Measurements from ENCODE around the gene RAB40A. TPM values are rescaled to one million over a fixed set of nuclear protein-coding genes. Genes with fewer than 3 reads are reported as not detected.

Gene RAB40A
- total and polyA plus RNA-seq, 10 of the 15 experiments (the other 5 are each of a cell fraction or from before 2014, with no cell fraction given) = 0.10 to 0.42 (median 0.26) TPM

DNA sequence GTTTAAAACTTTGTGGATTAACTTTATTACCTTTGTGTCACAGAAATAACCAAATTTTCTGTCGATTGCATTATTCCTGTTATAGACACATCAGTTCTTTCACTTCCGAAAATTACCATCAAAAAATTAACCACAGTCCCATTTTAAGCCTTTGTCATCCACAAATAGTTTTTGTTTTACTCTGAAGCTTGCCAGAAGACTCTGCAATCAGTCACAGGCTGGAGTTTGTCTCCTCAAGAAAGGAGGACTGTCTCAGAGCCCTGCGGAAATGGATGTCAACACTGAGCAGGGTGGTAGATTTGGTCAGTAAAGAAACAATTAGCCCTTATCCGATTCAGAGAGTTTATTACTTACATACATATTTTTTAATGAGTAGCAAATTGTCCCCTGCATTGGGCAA, 45.9 kb upstream of the RAB40A start (continued):
- TF ChIP-seq RB1 (IDR thresholded peaks at IDR 0.05; ENCODE audit: borderline replicate concordance) = no peak
- TF ChIP-seq, protein P1, sequence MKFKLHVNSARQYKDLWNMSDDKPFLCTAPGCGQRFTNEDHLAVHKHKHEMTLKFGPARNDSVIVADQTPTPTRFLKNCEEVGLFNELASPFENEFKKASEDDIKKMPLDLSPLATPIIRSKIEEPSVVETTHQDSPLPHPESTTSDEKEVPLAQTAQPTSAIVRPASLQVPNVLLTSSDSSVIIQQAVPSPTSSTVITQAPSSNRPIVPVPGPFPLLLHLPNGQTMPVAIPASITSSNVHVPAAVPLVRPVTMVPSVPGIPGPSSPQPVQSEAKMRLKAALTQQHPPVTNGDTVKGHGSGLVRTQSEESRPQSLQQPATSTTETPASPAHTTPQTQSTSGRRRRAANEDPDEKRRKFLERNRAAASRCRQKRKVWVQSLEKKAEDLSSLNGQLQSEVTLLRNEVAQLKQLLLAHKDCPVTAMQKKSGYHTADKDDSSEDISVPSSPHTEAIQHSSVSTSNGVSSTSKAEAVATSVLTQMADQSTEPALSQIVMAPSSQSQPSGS (IDR thresholded peaks at IDR 0.05; ENCODE audit: low read length) = 0 out of 2 replicates have a peak, but pooled peaks have one; percentile 48
- no peak for TF ChIP-seq POLR2A (IDR thresholded peaks at IDR 0.05; ENCODE audit: low read depth, low read length)
- TF ChIP-seq SPI1 (IDR thresholded peaks at IDR 0.05; ENCODE audit: borderline replicate concordance, insufficient read depth, low read depth, low read length) = peak; percentile 54

DNA sequence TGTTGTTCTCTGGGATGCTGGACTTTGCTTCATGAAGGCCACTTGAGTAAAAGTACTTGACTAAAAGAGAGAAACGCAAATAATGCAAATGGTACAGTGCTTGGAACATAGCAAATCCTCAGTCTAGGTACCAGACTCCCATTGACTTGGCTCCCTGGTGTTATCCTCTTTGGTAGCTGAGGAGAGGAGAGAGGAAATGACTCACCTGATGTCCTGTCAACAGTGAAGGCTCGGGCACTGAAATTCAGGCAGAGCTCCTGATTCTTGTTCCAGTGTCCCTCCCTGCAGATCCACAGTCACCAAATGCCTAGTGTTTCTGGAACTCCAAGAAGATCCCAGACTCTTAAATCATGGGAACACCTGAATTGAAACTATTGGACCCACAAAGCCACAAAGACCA, 43.5 kb upstream of the RAB40A start:
- RAD21 ChIA-PET (ENCODE audit: unreplicated experiment) = no interaction called here
- H3K9me3 ChIP-seq (replicated peaks; ENCODE audit: control insufficient read depth, insufficient read depth, low read length) = no peaks in the 10 kb centered on the region
- no peaks in the 10 kb centered on the region for H3K27me3 ChIP-seq (replicated peaks in 1 of 2; ENCODE audit: control insufficient read depth in 2 of 2, insufficient read depth in 2 of 2, low read length in 1 of 2)
- ATAC-seq (no peak), DNase-seq (ENCODE audit: low read depth, low spot score) (no peak), FAIRE-seq (no peak)
- H3K36me3 ChIP-seq (ENCODE audit: control insufficient read depth in 2 of 2, insufficient read depth in 2 of 2, low read length in 1 of 2) = no peaks in the 10 kb centered on the region
- H2AFZ ChIP-seq (ENCODE audit: control insufficient read depth, low read depth, low read length) = no peak overlapping the region
- H3K27ac ChIP-seq (ENCODE audit: control insufficient read depth, insufficient read depth) = no peak overlapping the region
- 54% methylated on average over 2 of the region's 2 CpGs for WGBS (ENCODE audit: insufficient coverage, insufficient replicate concordance, low lambda C conversion rate, missing lambda C conversion rate)
- in situ Hi-C loops (cut with MboI) = no loop called here
- CTCF ChIA-PET = interaction anchor here (1.3 kb wide), 1 partner anchor 30 kb away, joined by 4 read pairs; no protein-coding TSS in a partner anchor
- no peaks in the 10 kb centered on the region for H4K20me1 ChIP-seq (ENCODE audit: control insufficient read depth, insufficient read depth)
- no peak overlapping the region for H3K9ac ChIP-seq (ENCODE audit: control insufficient read depth, insufficient read depth, low read length)
- no peak overlapping the region for H3K4me3 ChIP-seq
- SMC1A ChIA-PET (ENCODE audit: uncharacterized antibody, unreplicated experiment) = interaction anchor here (0.6 kb wide), 1 partner anchor 149 kb away, joined by 3 read pairs; no protein-coding TSS in a partner anchor
- POLR2A ChIA-PET = no interaction called here
- BruUV-seq (replicated peaks) = no TSS peak
- H3K4me1 ChIP-seq (ENCODE audit: control insufficient read depth, insufficient read depth, low read length) = no peaks in the 10 kb centered on the region
- no peaks in the 10 kb centered on the region for H3K79me2 ChIP-seq (ENCODE audit: control insufficient read depth, insufficient read depth, low read length)
- intact Hi-C loops (cut with micrococcal nuclease; ENCODE audit: unreplicated experiment) = no loop called here
- H3K4me2 ChIP-seq (ENCODE audit: control insufficient read depth, insufficient read depth) = no peak overlapping the region
- TF ChIP-seq RBBP5 (conservative IDR thresholded peaks at IDR 0.05) = no peak
- no peak for TF ChIP-seq NRF1 (conservative IDR thresholded peaks at IDR 0.05; ENCODE audit: low read depth, low read length)
- TF ChIP-seq, protein P2, sequence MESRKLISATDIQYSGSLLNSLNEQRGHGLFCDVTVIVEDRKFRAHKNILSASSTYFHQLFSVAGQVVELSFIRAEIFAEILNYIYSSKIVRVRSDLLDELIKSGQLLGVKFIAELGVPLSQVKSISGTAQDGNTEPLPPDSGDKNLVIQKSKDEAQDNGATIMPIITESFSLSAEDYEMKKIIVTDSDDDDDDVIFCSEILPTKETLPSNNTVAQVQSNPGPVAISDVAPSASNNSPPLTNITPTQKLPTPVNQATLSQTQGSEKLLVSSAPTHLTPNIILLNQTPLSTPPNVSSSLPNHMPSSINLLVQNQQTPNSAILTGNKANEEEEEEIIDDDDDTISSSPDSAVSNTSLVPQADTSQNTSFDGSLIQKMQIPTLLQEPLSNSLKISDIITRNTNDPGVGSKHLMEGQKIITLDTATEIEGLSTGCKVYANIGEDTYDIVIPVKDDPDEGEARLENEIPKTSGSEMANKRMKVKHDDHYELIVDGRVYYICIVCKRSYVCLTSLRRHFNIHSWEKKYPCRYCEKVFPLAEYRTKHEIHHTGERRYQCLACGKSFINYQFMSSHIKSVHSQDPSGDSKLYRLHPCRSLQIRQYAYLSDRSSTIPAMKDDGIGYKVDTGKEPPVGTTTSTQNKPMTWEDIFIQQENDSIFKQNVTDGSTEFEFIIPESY (IDR thresholded peaks at IDR 0.05) = no peak
- TF ChIP-seq, protein P3, sequence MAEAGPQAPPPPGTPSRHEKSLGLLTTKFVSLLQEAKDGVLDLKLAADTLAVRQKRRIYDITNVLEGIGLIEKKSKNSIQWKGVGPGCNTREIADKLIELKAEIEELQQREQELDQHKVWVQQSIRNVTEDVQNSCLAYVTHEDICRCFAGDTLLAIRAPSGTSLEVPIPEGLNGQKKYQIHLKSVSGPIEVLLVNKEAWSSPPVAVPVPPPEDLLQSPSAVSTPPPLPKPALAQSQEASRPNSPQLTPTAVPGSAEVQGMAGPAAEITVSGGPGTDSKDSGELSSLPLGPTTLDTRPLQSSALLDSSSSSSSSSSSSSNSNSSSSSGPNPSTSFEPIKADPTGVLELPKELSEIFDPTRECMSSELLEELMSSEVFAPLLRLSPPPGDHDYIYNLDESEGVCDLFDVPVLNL (IDR thresholded peaks at IDR 0.05; ENCODE audit: low read depth, low read length) = no peak
- TF ChIP-seq SMAD5 (IDR thresholded peaks at IDR 0.05; ENCODE audit: low read depth) = no peak
- TF ChIP-seq RELA (IDR thresholded peaks at IDR 0.05; ENCODE audit: borderline replicate concordance, partially characterized antibody) = no peak
- no peak for TF ChIP-seq BCL11A (IDR thresholded peaks at IDR 0.05; ENCODE audit: low read depth, low read length)
- TF ChIP-seq, protein P4, sequence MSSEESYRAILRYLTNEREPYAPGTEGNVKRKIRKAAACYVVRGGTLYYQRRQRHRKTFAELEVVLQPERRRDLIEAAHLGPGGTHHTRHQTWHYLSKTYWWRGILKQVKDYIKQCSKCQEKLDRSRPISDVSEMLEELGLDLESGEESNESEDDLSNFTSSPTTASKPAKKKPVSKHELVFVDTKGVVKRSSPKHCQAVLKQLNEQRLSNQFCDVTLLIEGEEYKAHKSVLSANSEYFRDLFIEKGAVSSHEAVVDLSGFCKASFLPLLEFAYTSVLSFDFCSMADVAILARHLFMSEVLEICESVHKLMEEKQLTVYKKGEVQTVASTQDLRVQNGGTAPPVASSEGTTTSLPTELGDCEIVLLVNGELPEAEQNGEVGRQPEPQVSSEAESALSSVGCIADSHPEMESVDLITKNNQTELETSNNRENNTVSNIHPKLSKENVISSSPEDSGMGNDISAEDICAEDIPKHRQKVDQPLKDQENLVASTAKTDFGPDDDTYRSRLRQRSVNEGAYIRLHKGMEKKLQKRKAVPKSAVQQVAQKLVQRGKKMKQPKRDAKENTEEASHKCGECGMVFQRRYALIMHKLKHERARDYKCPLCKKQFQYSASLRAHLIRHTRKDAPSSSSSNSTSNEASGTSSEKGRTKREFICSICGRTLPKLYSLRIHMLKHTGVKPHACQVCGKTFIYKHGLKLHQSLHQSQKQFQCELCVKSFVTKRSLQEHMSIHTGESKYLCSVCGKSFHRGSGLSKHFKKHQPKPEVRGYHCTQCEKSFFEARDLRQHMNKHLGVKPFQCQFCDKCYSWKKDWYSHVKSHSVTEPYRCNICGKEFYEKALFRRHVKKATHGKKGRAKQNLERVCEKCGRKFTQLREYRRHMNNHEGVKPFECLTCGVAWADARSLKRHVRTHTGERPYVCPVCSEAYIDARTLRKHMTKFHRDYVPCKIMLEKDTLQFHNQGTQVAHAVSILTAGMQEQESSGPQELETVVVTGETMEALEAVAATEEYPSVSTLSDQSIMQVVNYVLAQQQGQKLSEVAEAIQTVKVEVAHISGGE (CRISPR knock-in tag; IDR thresholded peaks at IDR 0.05) = no peak

Data from GM12878 (cell line).